Measurements from ENCODE around the gene SLC25A44.

DNA sequence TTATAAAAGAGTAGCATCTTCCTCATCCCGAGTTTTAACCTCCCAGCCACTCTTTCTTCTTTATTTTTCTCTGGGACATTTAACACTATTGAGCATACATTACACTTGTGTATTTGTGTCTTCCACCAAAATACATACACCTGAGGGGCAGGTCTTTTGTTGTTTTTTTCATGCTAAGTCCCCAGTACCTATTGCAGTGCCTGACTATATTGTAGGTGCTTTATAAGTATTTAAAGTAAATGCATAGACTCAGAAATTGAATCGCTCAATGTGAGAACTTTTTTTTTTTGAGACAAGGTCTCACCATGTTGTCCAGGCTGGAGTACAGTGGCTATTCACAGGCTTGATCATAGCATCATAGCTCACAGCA is 48.3 kb upstream of the SLC25A44 start:
- TF ChIP-seq, protein P1, sequence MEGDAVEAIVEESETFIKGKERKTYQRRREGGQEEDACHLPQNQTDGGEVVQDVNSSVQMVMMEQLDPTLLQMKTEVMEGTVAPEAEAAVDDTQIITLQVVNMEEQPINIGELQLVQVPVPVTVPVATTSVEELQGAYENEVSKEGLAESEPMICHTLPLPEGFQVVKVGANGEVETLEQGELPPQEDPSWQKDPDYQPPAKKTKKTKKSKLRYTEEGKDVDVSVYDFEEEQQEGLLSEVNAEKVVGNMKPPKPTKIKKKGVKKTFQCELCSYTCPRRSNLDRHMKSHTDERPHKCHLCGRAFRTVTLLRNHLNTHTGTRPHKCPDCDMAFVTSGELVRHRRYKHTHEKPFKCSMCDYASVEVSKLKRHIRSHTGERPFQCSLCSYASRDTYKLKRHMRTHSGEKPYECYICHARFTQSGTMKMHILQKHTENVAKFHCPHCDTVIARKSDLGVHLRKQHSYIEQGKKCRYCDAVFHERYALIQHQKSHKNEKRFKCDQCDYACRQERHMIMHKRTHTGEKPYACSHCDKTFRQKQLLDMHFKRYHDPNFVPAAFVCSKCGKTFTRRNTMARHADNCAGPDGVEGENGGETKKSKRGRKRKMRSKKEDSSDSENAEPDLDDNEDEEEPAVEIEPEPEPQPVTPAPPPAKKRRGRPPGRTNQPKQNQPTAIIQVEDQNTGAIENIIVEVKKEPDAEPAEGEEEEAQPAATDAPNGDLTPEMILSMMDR (IDR thresholded peaks at IDR 0.05): no peak
- TF ChIP-seq POLR2A (IDR thresholded peaks at IDR 0.05) (no peak), POLR2AphosphoS5 (IDR thresholded peaks at IDR 0.05) (no peak)
